ENCODE measurements around the gene GLI2. TPM values are rescaled to one million over a fixed set of nuclear protein-coding genes. Genes with fewer than 3 reads are reported as not detected.

GLI2 gene
- total RNA-seq, 6 donors from 2014 or later = 0.61 to 8.8 (median 3.3) TPM

GRCh38 chr2:120731175-120731574, 4.5 kb upstream of the GLI2 start:
- H3K4me3 ChIP-seq = no peak overlapping the region
- DNase-seq (no peak), ATAC-seq (ENCODE audit: low FRiP score in 2 of 2) (no peak)
- no peak overlapping the region for H3K27ac ChIP-seq
- peaks cover 7 to 12% (median 9%) of the 10 kb centered on the region in 4 donors for H3K4me1 ChIP-seq
- TF ChIP-seq CTCF (IDR thresholded peaks at IDR 0.05) (no peak), EP300 (IDR thresholded peaks at IDR 0.05) (no peak), POLR2AphosphoS5 (IDR thresholded peaks at IDR 0.05) (no peak), POLR2A (IDR thresholded peaks at IDR 0.05) (no peak)
- peaks cover 0 to 19% (median 9%) of the 10 kb centered on the region in 4 donors for H3K27me3 ChIP-seq
- no peaks in the 10 kb centered on the region for H3K36me3 ChIP-seq
- H3K9me3 ChIP-seq = peaks cover 0 to 3% (median 0%) of the 10 kb centered on the region in 4 donors
- 82 to 87% methylated on average over 5 of the region's 5 CpGs for WGBS, 2 donors

GRCh38 chr2:120732506-120733237, 3.0 kb upstream of the GLI2 start:
- 65 to 68% methylated on average over 12 to 14 of the region's 14 CpGs for WGBS, 2 donors
- TF ChIP-seq POLR2A (IDR thresholded peaks at IDR 0.05) (no peak), POLR2AphosphoS5 (IDR thresholded peaks at IDR 0.05) (no peak), CTCF (IDR thresholded peaks at IDR 0.05) (no peak), EP300 (IDR thresholded peaks at IDR 0.05) (no peak)
- Histone ChIP-seq H3K4me1 (peaks cover 15 to 27% (median 24%) of the 10 kb centered on the region in 4 donors), H3K27me3 (peaks cover 0 to 31% (median 19%) of the 10 kb centered on the region in 4 donors), H3K27ac (no peak overlapping the region), H3K36me3 (no peaks in the 10 kb centered on the region), H3K4me3 (no peak overlapping the region), H3K9me3 (no peaks in the 10 kb centered on the region)
- ATAC-seq (ENCODE audit: low FRiP score in 2 of 2) = no peak
- DNase-seq = no peak

- H3K9me3 ChIP-seq = no peaks in the 10 kb centered on the region
- ATAC-seq (ENCODE audit: low FRiP score in 2 of 2) (no peak), DNase-seq (no peak)
- no peak overlapping the region for H3K4me3 ChIP-seq
- peaks cover 0 to 34% (median 19%) of the 10 kb centered on the region in 4 donors for H3K27me3 ChIP-seq
- 59 to 66% methylated on average over 10 of the region's 10 CpGs for WGBS, 2 donors
- no peak overlapping the region for H3K27ac ChIP-seq
- H3K36me3 ChIP-seq = no peaks in the 10 kb centered on the region
- TF ChIP-seq CTCF (IDR thresholded peaks at IDR 0.05) (no peak), EP300 (IDR thresholded peaks at IDR 0.05) (no peak), POLR2A (IDR thresholded peaks at IDR 0.05) (no peak)
- peaks cover 22 to 34% (median 30%) of the 10 kb centered on the region in 4 donors for H3K4me1 ChIP-seq
These were observed 2.3 kb upstream of the GLI2 start for GRCh38 chr2:120733238-120733932.

GRCh38 chr2:120734930-120735651, 577 bp upstream of the GLI2 start:
- 18 to 26% methylated on average over 11 to 29 of the region's 40 CpGs for WGBS, 2 donors
- DNase-seq (peak; percentile 10 to 69), ATAC-seq (ENCODE audit: low FRiP score in 2 of 2) (peak in 1 of 2 donors; percentile 3)
- TF ChIP-seq EP300 (IDR thresholded peaks at IDR 0.05) (no peak), CTCF (IDR thresholded peaks at IDR 0.05) (no peak), POLR2A (IDR thresholded peaks at IDR 0.05) (no peak), POLR2AphosphoS5 (IDR thresholded peaks at IDR 0.05) (no peak)
- Histone ChIP-seq H3K36me3 (no peaks in the 10 kb centered on the region), H3K27ac (peak overlapping the region; percentile 53 to 82 (median 68)), H3K27me3 (peaks cover 0 to 37% (median 19%) of the 10 kb centered on the region in 4 donors), H3K9me3 (no peaks in the 10 kb centered on the region), H3K4me1 (peaks cover 22 to 36% (median 30%) of the 10 kb centered on the region in 4 donors), H3K4me3 (peak overlapping the region in 3 of 4 donors; percentile 35 to 52 (median 47))

Measured in upper lobe of left lung (tissue), 6 donors.